Stomach (tissue), 9 donors: ENCODE results near the gene LAMTOR1. TPM values are rescaled to one million over a fixed set of nuclear protein-coding genes. Genes with fewer than 3 reads are reported as not detected.

Source experiments
- DNase-seq, 2 donors: peaks; one replicate each; pipeline versions ENCODE4 v3.0.0 to v3.0.0-alpha.2; 2013 to 2019
- H3K27ac ChIP-seq, 5 donors: fragments of 200-600 bp in 4 of 5; sonication (generic) in 4 of 5; one replicate each; pipeline ENCODE4 v1.5.1; 2013 to 2019; ENCODE audit warnings: mild to moderate bottlenecking in 1 of 5, moderate library complexity in 1 of 5
- H3K27me3 ChIP-seq, 3 donors: fragments of 200-600 bp; sonication (generic); one replicate each; pipeline ENCODE4 v1.5.1; 2017 to 2019; ENCODE audit warnings: mixed run types in 1 of 3
- H3K36me3 ChIP-seq, 4 donors: fragments of 200-600 bp; sonication (generic); 1 replicate in 3 of 4; 2 replicates in 1 of 4; pipeline ENCODE4 v1.5.1; 2016 to 2019
- H3K4me1 ChIP-seq, 4 donors: fragments of 200-600 bp; sonication (generic); one replicate each; pipeline ENCODE4 v1.5.1; 2016 to 2019
- H3K4me3 ChIP-seq, 4 donors: fragments of 200-600 bp; sonication (generic) in 3 of 4; one replicate each; pipeline ENCODE4 v1.5.1; 2016 to 2019; ENCODE audit warnings: mild to moderate bottlenecking in 1 of 4
- H3K9me3 ChIP-seq, 4 donors: fragments of 200-600 bp; sonication (generic); one replicate each; pipeline ENCODE4 v1.5.1; 2016 to 2019
- CTCF ChIP-seq, 7 experiments: fragments of 450-650 bp in 4 of 7; fragments of 200-600 bp in 3 of 7; sonication (generic) in 3 of 7; IDR thresholded peaks; one replicate each; pipeline ENCODE4 v1.5.1; 2016 to 2019; ENCODE audit warnings: antibody characterized with exemption in 7 of 7, control low read depth in 2 of 7, mild to moderate bottlenecking in 1 of 7
- EP300 ChIP-seq: sonication (generic); formaldehyde crosslinking; IDR thresholded peaks from one replicate; pipeline ENCODE4 v1.6.1; 2017; ENCODE audit warnings: antibody characterized with exemption
- POLR2A ChIP-seq, 4 donors: fragments of 450-650 bp; IDR thresholded peaks; one replicate each; pipeline ENCODE4 v1.6.1; 2016; ENCODE audit warnings: antibody characterized with exemption in 4 of 4, control low read depth in 2 of 4, mild to moderate bottlenecking in 1 of 4, moderate library complexity in 1 of 4
- POLR2AphosphoS5 ChIP-seq, 3 donors: sonication (generic); formaldehyde crosslinking; IDR thresholded peaks; one replicate each; pipeline ENCODE4 v1.6.1; 2016; ENCODE audit warnings: antibody characterized with exemption in 3 of 3
- WGBS, 5 donors: extraction: QIAGEN DNeasy Blood & Tissue Kit in 3 of 5; methylation state at CpG; one replicate each; pipeline versions ENCODE4 v1.1.5 to v1.1.7; 2013 to 2018; 5-methylcytosine and 5-hydroxymethylcytosine counted together
- intact Hi-C: fragments of 100-400 bp; cut with DNase I; formaldehyde crosslinking; loops from one replicate; pipeline ENCODE4 v1.15.1; 2023; ENCODE audit warnings: low total_unique reads
- polyA plus RNA-seq, 3 donors: library from polyadenylated mRNA; stranded (reverse); fragments of 200-250 nt; gene quantifications; one replicate each; pipeline ENCODE4 v1.2.3, GENCODE V29; 2013
- total RNA-seq, 5 donors: library from RNA; depleted of rRNA; stranded (reverse); fragments of >200 nt; gene quantifications; one replicate each; pipeline versions ENCODE4 v1.1.0 to v1.2.3, GENCODE V29; 2014 to 2016
- donor health status: healthy with polysubstance abuse.
- donor health status: Bipolar disorder and iron deficiency.
- donor health status: healthy.

Gene LAMTOR1
- total and polyA plus RNA-seq, 8 donors: 3.5 to 159 (median 94.3) TPM

- TF ChIP-seq EP300 (no peak), POLR2AphosphoS5 (IDR thresholded peaks at IDR 0.05) (no peak)
Observed at GRCh38 chr11:72111300-72112142, 8.4 kb upstream of the LAMTOR1 start.

GRCh38 chr11:72105888-72106287 is 2.8 kb upstream of the LAMTOR1 start, which contains the start of gene TOMT:
Gene TOMT (plus strand): TSS chr11:72105924. CDS start chr11:72105952, 28 bp downstream.
- Histone ChIP-seq H3K36me3 (peaks cover 0 to 36% (median 24%) of the 10 kb centered on the region in 4 donors), H3K4me3 (no peak within 1 kb of the TSS), H3K27ac (no peak within 1 kb of the TSS), H3K27me3 (no peaks in the 10 kb centered on the region), H3K9me3 (no peaks in the 10 kb centered on the region), H3K4me1 (peaks cover 18 to 29% (median 27%) of the 10 kb centered on the region in 4 donors)
- no peak for DNase-seq
- TF ChIP-seq CTCF (IDR thresholded peaks at IDR 0.05): no peak
- WGBS, 5 donors: 93 to 97% (median 96%) methylated on average over 14 of the region's 14 CpGs
- intact Hi-C loops: no loop called here

More at GRCh38 chr11:72111300-72112142, 8.4 kb upstream of the LAMTOR1 start:
- no peaks in the 10 kb centered on the region for H3K9me3 ChIP-seq
- intact Hi-C loops: no loop called here
- H3K36me3 ChIP-seq: peaks cover 0 to 32% (median 23%) of the 10 kb centered on the region in 4 donors
- H3K27me3 ChIP-seq: no peaks in the 10 kb centered on the region
- no peak for DNase-seq
- 1 to 3% (median 2%) methylated on average over 7 to 10 of the region's 10 CpGs for WGBS, 5 donors
- peaks cover 8 to 21% (median 14%) of the 10 kb centered on the region in 4 donors for H3K4me1 ChIP-seq
- H3K27ac ChIP-seq: peak overlapping the region; percentile 95 to 98 (median 96)
- peak overlapping the region; percentile 39 to 68 (median 52) for H3K4me3 ChIP-seq

GRCh38 chr11:72103754-72104167 is 664 bp upstream of the LAMTOR1 start:
- no peak for DNase-seq
- H3K27me3 ChIP-seq: no peaks in the 10 kb centered on the region
- H3K9me3 ChIP-seq: no peaks in the 10 kb centered on the region
- peaks cover 6 to 39% (median 27%) of the 10 kb centered on the region in 4 donors for H3K36me3 ChIP-seq
- no peak for TF ChIP-seq POLR2A (IDR thresholded peaks at IDR 0.05)
- TF ChIP-seq POLR2AphosphoS5 (IDR thresholded peaks at IDR 0.05): no peak
- TF ChIP-seq EP300: no peak
- no peak for TF ChIP-seq CTCF (IDR thresholded peaks at IDR 0.05)
- peaks cover 22 to 50% (median 43%) of the 10 kb centered on the region in 4 donors for H3K4me1 ChIP-seq
- 77 to 83% (median 78%) methylated on average over 11 of the region's 11 CpGs for WGBS, 5 donors
- intact Hi-C loops: no loop called here
- peak overlapping the region; percentile 66 to 98 (median 82) for H3K4me3 ChIP-seq
- peak overlapping the region; percentile 90 to 97 (median 94) for H3K27ac ChIP-seq

- DNase-seq: no peak
- no peak for TF ChIP-seq POLR2A (IDR thresholded peaks at IDR 0.05)
- TF ChIP-seq EP300: no peak
- H3K9me3 ChIP-seq: no peaks in the 10 kb centered on the region
- peaks cover 18 to 39% (median 30%) of the 10 kb centered on the region in 4 donors for H3K36me3 ChIP-seq
- intact Hi-C loops: no loop called here
- peak overlapping the region; percentile 66 to 98 (median 82) for H3K4me3 ChIP-seq
- H3K27me3 ChIP-seq: no peaks in the 10 kb centered on the region
- H3K4me1 ChIP-seq: peaks cover 22 to 51% (median 45%) of the 10 kb centered on the region in 4 donors
- peak overlapping the region; percentile 93 to 97 (median 96) for H3K27ac ChIP-seq
- WGBS, 5 donors: 0 to 3% (median 2%) methylated on average over 9 of the region's 9 CpGs
Observed at GRCh38 chr11:72102631-72102945, 509 bp downstream of the LAMTOR1 start.

GRCh38 chr11:72102162-72102561 is 935 bp downstream of the LAMTOR1 start:
- intact Hi-C loops: no loop called here

More at GRCh38 chr11:72102162-72102561, 935 bp downstream of the LAMTOR1 start:
- H3K27ac ChIP-seq: peak overlapping the region; percentile 14 to 97 (median 94)
- H3K27me3 ChIP-seq: no peaks in the 10 kb centered on the region
- no peak for TF ChIP-seq CTCF (IDR thresholded peaks at IDR 0.05)
- no peak for TF ChIP-seq POLR2A (IDR thresholded peaks at IDR 0.05)
- no peak for TF ChIP-seq POLR2AphosphoS5 (IDR thresholded peaks at IDR 0.05)
- no peak for TF ChIP-seq EP300
- H3K4me1 ChIP-seq: peaks cover 22 to 51% (median 45%) of the 10 kb centered on the region in 4 donors
- DNase-seq: no peak
- WGBS, 5 donors: 28 to 45% (median 42%) methylated on average over 4 of the region's 4 CpGs
- no peaks in the 10 kb centered on the region for H3K9me3 ChIP-seq
- H3K4me3 ChIP-seq: peak overlapping the region; percentile 66 to 98 (median 82)
- H3K36me3 ChIP-seq: peaks cover 22 to 40% (median 33%) of the 10 kb centered on the region in 4 donors
